HK-2 (cell line): ENCODE measurements around the gene ACTA2.

Experiments used
- DNase-seq: peaks from one replicate; pipeline ENCODE4 v3.0.0-alpha.2; 2018; ENCODE audit not compliant: unreplicated experiment

Gene ACTA2

DNA sequence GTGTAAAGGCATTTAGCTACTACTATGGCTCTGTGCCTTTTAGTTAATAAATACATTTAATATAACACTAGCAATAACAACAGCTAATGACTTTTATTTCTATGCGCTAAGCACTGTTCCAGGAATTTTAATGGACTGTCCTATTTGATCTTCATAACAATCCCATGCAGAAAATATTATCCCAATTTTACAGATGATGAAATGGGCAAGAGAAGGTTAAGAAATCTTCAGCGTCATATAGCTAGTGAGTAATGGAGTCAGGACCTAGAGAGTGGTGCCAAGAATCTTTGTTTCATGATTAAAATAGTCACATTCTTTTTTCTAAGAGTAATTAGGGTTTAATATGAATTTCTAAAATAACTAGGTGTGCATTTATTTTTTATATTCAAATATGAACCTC lies 32.4 kb downstream of the ACTA2 start:
- no peak for DNase-seq

DNA sequence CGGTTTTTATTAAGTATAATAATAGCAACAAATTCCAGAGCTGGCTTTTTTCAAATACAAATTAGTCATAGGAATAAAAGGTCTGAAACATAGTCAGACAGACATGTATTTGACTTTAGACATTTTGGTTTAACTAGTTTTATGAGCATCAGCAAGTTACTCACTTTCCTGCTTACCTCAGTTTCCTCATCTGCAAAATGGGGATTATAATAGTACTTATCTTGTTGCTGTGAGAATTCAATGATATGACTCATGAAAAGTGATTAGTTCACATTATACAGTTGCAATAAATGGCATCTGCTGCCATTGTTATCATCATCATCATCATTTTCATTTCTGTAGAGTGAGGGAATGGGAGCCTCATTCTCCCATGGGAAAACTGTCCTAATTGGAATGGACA lies 33.5 kb downstream of the ACTA2 start:
- no peak for DNase-seq

DNA sequence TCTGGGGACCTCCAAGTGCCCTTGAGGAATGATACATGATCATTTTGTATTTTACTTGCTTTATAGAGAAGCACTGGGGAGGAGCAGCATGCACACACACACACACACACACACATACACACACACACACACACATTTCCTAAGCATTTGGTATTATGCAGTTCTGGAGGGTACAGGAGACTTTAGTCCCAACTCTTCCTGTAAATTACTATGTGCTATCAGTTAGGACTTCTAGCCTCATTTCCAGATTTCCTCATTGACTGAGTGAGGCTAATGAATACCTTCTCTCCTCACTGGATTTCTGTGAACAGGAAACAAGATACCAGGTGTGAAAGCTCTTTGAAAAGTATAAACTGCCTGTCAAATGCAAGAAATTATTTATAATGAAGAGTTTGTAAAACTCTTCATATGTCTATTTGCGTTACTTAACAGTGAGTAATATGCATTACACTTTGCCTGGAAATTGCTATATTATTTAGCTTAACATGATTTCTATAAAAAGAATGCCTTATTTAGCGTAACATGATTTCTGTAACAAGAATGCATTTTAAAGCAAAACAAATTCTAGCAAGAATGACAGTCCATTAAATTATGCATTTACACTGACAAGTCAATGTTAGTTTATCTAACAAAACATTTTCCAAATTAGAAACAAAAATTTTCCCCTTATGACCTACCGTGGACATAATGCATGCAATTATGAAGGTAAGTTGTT lies 34.2 kb downstream of the ACTA2 start:
- no peak for DNase-seq

DNA sequence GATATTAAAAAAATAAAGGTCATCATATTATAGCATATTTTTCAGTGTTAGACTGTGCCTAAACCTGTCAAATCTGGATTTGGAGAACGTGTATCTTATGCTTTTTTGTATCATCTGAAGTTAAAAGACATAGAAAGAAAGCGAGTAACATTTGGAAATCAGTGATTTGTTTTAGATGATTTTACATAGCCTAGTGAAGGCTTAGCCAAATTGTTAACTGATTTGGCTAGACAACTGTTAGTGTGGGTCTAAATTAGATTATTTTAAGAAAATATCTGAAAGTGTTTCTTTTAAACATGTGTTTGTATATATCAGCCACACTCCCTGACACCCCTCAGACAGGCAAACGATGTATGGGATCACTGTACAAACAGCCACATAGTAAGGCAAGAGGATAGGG lies 35.6 kb downstream of the ACTA2 start:
- no peak for DNase-seq

DNA sequence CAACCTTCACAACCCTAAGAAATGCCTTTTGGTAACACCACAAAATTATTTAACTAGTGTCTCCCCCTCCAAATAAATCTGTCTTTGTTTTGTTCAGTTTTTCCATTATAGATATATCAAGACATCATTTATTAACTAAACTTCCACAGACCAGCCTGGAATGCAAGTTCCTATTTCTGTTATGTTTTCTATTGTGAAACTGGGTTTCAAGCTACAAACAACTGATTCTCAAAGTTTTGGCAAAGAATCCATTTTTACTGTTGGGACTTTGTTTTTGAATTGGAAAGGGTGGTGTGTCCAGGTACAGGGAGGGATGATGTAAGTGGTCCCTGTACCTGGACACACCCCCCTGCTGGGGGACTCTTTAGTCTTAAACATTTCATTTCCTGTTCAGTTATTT lies 36.3 kb downstream of the ACTA2 start:
- DNase-seq, result no peak

DNA sequence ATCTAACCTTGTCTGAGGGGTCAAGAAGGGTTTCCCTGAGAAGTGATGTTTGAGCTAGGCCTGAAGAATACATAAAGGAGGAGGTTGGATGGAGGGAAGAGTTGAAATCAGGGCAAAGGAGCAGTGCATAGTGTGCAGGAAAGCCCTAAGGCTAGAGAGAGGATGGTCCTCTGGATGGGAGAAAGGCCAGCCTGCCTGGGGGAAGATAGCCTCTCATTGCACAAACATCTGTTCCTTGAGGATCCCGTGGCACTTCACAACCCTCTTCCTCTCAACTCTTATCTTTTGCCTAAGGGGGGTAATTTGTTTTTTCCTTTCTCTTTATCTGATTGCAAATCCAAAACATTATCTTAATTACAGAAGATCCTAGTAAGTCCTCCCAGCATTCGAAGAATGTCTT lies 36.8 kb downstream of the ACTA2 start:
- DNase-seq, result no peak

DNA sequence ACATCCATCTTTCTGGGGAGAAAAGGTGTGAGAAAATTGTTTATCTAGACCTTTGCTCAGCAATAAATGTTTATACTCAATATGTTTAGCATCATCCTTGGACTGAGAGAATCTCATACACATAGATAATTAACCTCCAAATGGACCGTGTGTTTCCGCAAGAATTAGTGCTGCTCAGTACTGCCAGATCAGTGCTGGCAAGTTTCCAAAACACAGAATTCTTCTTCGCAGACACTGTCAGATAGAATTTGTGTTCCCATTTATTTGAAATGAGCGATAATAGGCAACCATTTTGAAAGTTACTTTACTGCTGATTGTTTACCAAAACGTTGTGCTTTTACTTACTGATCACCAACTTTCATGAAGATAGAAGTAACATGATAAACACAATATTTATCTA lies 38.8 kb downstream of the ACTA2 start:
- DNase-seq, result no peak

DNA sequence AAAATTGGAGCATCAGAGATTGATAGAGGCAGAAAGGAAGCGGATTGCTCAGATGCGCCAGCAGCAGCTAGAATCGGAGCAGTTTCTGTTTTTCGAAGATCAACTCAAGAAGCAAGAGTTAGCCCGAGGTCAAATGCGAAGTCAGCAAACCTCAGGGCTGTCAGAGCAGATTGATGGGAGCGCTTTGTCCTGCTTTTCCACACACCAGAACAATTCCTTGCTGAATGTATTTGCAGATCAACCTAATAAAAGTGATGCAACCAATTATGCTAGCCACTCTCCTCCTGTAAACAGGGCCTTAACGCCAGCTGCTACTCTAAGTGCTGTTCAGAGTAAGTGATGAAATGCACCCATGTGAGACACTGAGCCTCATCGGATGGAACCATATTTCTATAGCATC lies 39.4 kb downstream of the ACTA2 start:
- DNase-seq, result no peak

DNA sequence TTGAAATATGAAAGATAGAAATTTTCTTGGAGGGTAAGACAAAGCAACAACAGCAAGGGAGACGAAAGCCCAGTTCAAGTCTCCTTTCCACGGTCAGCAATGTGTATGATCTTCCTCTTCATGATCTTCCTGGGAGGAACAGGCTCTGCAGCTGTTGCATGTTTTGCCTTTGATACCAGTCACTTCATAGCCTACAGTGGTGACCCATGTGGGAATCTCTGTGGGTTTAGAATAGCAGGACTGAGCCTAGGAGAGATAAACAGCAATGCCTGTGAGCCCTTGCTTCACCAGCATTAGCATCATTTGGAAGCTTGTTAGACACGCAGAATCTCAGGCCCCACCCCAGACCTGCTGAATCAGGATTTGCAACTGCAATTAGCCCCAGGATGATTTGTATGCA lies 40.7 kb downstream of the ACTA2 start:
- no peak for DNase-seq

DNA sequence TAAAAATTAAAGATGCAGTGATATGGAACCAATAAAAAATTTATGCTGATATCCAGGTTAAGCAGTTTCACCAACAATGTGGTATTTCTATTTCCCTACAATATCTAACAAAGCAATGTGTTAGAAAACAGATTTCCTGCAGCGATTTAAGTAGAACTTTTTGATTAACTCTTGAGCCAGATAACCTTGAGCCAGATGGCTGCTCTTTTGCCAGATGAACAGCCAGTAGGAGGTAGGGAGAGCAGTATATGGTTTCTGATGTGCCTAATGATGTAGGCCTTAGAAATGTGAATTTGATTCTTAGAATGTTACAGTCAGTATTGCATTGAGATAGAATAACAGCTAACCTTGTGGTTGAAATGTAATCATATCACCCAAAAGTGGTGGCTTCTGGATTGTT lies 41.5 kb downstream of the ACTA2 start:
- no peak for DNase-seq

DNA sequence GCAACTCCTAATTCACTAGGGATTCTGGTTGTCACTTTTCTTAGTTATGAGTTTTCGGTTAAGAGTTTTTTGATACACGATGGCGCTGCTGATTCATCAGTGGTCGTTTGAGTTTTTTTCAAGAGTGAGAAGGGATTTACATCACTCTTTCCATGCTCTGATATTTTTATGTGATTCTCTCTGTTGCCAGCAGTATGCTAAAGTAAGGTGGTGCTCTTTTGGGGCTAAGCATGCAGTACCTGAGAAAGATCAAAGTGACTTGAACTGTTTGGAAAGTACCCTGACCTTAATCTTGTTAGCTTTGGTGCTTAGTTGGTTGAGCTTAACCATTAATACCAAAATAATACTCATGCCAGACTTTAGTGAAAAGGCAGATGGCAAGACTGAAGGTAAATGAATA lies 44.4 kb downstream of the ACTA2 start:
- no peak for DNase-seq

DNA sequence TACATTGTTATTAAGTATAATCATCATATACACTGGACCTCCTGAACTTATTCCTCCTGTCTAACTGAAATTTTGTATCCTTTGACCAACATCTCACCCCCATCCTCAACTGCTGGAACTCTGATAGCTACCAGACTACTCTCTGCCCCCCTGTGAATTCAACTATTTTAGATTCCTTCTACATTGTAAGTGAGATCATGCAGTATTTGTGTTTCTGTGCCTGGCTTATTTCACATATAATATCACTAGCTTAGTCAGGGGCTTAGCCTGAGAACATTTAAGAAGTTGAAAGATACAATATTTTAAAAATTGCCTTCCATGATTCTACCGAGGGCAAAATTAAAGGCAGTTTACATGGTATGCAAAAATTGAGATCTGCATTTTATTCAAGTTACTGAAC lies 45.7 kb downstream of the ACTA2 start:
- DNase-seq, result no peak

DNA sequence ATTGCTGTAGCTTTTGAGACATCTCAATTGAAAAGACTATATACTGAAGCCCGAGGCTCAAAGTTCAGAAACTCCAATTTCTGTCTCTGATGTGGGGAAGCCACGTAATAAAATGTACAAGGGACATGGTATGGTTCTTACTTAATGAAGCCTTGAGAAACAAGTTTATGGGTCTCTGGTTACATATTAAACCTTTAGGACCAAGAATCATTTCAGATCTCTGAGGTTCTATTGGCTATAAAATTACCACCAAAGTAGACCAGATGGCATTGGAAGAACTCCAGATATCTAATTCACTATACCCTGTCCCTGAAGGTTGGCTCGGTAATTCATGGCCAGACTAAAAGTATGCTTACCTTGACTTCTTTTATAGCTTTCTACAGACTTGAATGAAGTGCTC lies 48.9 kb downstream of the ACTA2 start:
- no peak for DNase-seq

DNA sequence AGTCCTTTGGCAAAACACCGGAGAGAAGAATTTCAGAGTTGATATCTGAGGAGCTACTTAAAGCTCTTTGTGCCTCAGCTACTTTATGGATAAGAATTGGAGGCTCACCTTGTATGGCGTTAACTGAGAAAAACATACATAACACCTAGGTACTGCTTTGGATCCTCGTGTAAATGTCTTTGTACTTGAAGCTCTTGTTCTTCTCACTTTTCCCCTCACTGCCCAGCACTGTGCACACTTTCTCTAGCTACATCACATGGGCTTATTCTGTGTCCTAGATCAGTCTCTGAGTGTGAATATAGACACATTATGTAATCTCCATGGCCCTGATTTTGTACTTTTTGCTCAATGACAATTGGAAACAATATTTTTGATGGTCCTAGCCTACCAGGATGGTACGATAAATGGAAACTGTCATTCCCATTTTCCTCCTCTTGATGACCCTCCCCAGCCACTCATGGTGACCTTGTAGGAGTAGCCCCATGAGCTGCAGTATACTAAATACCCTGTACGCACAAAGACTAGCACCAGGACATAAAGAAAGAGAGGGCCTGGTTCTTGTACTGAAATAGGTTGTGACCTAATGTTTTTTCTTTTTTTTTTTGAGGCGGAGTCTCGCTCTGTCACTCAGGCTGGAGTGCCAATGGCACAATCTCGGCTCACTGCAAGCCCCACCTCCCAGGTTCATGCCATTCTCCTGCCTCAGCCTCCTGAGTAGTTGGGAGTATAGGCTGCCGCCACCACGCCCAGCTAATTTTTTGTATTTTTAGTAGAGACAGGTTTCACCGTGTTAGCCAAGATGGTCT lies 50.4 kb downstream of the ACTA2 start:
- DNase-seq, result no peak

DNA sequence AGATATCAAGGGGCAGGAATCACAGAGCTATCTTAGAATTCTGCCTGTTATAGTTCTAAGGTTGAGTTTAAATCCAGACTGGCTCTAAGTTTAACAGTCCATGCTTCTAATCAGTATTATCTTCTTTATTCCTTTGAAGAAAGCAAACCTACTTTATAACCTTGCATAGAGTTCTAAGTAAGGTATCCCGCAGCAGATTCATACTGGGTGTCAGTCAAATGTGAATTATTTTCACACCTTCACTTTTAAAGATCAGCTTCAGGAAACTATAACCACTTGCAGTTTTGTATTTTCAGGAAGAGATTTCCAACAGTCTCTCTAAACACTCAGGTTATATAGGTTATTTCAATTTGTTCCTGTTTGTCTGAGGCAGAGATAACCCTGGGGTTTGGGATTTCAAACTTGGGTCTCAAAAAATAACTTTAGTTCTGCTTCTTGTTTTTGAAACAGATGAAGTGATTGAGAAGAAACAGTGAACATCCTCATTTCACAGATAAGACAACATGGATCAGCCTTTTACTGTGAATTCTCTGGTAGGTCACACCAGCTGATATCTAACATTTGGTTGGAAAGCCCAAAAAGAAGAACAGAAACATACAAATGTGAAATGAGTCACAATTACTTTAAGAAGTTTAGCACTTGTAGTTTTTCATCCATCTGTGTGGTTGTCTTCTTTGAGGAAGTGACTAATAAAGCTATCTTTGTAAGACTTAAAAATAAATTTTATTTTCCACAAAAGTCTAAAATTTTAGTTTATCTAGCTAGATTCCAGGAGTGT lies 51.2 kb downstream of the ACTA2 start:
- no peak for DNase-seq

DNA sequence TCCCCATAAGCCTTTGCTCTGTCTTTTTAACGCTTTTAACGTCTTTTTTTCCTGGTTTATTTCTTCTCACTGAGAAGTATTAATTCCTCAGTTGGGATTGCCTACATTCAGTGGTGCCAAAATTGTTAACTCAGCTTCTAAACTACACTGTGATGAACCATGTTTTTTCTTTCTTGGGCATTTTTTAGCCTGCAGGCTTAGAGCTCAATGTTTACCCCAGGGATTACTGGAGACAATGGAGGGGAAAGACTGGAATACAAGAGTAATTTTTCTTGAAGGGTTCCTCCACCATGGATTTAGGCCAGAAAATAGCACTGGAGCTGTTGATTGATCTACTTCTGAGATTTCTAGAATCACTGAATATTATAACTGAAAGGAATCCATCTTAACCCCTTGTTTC lies 52.7 kb downstream of the ACTA2 start:
- DNase-seq, result no peak

DNA sequence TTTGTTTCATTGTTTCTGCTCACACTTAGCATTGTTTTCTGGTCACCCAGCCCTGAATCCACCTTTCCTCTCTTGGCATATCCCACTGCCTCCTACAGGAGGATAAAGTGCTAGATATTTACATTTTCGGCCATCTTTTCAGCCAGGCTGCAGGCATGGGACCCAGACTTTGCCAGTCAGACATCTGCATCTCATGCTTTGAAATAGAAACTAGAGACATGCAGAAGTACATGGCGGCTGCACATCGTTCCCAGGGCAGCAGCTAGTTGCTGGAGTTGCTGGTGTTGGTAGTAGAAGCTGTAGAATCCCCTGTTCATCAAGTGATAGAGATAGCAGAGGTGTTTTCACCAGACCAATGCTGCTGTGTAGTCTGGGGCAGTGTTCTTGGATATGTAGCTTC lies 53.8 kb downstream of the ACTA2 start:
- no peak for DNase-seq

DNA sequence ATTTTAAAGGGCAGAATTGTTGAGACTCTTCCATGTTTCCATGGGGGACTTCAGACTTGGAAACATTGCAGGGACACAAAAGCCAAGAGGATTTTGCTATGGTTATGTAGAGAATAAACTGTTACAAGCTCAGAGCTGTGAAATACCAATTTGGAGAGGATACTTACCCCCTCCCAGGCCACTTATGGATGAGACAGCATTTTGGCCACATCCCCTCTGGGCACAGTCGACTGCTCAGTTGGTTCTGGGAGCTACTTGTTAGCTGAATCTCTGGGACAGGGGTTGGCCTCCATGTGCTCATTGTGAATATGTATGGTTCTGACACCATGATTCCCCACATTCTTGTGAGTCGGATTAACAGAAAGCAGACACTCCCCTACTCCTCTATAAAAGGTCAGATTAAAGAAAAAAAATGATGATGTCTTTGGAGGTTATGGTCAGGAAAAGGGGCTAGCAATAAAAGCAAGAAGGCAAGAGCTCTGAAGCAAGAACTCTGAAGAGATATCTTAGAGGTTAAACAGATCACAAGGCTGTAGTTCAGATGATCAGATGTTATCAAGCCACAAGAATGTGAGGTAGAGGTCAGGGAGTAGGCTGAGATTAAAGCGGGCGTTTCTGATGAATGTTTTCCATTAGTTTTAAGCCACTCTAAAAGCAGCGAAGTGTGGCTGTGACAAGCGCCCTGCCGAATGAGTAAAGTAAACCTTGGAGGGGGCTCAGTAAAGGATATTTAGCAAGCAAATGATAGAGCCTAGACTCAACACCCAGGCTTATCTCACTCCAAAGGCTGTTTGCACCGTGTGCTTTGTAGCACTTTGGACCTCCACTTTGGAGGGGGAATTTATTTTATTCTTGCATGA lies 55.3 kb downstream of the ACTA2 start:
- DNase-seq, result peak; percentile 42

DNA sequence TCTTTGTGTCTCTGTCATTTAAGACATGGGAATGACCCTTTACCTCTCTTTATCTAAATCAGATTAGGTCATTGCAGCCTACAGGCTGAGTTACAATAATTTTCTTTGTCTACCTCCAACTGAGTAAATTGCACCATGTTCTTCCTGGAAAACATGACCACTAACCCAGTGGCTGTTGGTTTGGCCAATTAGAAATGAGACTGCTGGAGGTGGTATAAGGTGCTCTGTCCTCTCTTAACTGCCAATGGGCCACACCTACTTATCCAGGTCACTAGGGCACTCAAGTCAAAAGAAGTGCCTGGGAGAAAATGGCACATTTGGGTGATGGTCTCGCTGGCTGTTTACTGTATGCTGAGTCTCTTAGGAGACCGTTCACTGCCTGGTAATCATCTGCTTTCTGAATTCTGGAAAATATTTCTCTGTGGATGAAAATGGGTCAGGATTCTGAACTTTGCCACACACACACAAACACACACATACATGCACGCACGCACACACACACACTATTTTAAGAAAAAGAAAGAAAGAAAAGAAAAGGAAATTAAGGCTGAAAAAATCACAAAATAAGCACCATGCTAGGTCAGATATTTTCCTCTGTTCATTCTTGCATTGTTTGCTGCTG lies 56.1 kb downstream of the ACTA2 start:
- no peak for DNase-seq

DNA sequence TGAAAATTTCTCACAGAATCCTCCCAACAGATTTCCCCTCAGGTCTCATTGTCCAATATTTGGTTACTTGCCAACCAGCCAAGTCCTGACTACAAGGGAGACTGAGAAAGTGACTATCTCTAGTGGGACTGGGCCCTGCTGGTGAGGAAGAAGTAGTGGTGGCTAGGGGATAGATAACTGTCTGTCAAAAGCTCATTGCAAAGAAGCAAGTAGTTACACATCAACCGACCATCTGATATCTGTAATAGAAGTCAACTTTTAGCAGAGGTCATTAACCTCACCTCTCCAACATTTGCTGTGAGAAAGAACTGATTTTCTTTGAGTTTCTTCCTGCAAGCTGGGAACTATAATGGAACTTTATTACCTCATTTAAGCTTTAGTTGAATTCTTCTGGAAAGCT lies 57.3 kb downstream of the ACTA2 start:
- no peak for DNase-seq

DNA sequence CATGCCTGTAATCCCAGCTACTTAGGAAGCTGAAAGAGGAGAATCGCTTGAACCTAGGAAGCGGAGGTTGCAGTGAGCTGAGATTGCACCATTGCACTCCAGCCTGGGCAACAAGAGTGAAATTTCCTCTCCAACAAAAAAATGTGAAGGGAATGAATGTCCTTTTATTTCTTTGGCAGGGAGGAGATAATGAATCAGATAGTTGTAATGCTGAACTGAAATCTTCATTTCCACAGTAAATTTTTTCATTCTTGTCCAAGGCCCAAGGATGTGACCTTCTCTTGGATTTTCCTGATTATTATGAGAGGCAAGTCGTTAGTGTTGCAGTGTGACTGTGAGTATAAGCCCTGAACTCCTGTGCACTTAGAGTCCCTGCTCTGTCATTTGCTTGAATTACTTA lies 59.0 kb downstream of the ACTA2 start:
- DNase-seq, result no peak
